T-helper 2 cell (primary cell): ENCODE measurements around the gene LRRC4.

ENCODE experiments used
- DNase-seq, 5 experiments: peaks; one replicate each; pipeline versions ENCODE4 v3.0.0 to v3.0.0-alpha.2; 2012 to 2022
- total RNA-seq, 2 donors: gene quantifications; one replicate each; lab custom pipeline; 2026; lab: John Stamatoyannopoulos, UW

LRRC4 gene
- total RNA-seq: 0.62 to 1.0 reads per million in 2 donors

GRCh38 chr7:128030654-128031611 is at the start of gene LRRC4:
LRRC4 (minus strand) TSS chr7:128031437; CDS start chr7:128030640, 797 bp downstream.
- DNase-seq: peak in 1 of 5 experiments; percentile 63

- no peak for DNase-seq
These were observed 48.9 kb upstream of the LRRC4 start for GRCh38 chr7:128080169-128080568.

- no peak for DNase-seq
These were observed 47.1 kb upstream of the LRRC4 start for GRCh38 chr7:128078309-128078708.

GRCh38 chr7:128076796-128077271 is 45.6 kb upstream of the LRRC4 start:
- no peak for DNase-seq

- DNase-seq: no peak
These were observed 45.1 kb upstream of the LRRC4 start for GRCh38 chr7:128076196-128076795.

GRCh38 chr7:128075242-128076095 is 44.2 kb upstream of the LRRC4 start:
- DNase-seq: no peak

GRCh38 chr7:128074736-128075135 is 43.5 kb upstream of the LRRC4 start:
- DNase-seq: no peak

GRCh38 chr7:128074336-128074735 is 43.1 kb upstream of the LRRC4 start:
- no peak for DNase-seq

- no peak for DNase-seq
These were observed 42.6 kb upstream of the LRRC4 start for GRCh38 chr7:128073671-128074310.

GRCh38 chr7:128071801-128072200 is 40.6 kb upstream of the LRRC4 start:
- DNase-seq: no peak

GRCh38 chr7:128071376-128071775 is 40.1 kb upstream of the LRRC4 start:
- no peak for DNase-seq

- DNase-seq: no peak
These were observed 38.4 kb upstream of the LRRC4 start for GRCh38 chr7:128069373-128070364.

GRCh38 chr7:128068785-128069184 is 37.5 kb upstream of the LRRC4 start:
- no peak for DNase-seq

- DNase-seq: no peak
These were observed 36.7 kb upstream of the LRRC4 start for GRCh38 chr7:128067983-128068382.

GRCh38 chr7:128066858-128067257 is 35.6 kb upstream of the LRRC4 start:
- no peak for DNase-seq

GRCh38 chr7:128066395-128066794 is 35.2 kb upstream of the LRRC4 start:
- DNase-seq: no peak

GRCh38 chr7:128065872-128066271 is 34.6 kb upstream of the LRRC4 start:
- no peak for DNase-seq

- no peak for DNase-seq
These were observed 31.9 kb upstream of the LRRC4 start for GRCh38 chr7:128063088-128063487.

- no peak for DNase-seq
These were observed 28.8 kb upstream of the LRRC4 start for GRCh38 chr7:128060018-128060417.

GRCh38 chr7:128059143-128059988 is 28.1 kb upstream of the LRRC4 start:
- DNase-seq: peak in 2 of 5 experiments; percentile 5 to 81
